NOMO-1 treated with dmso at 0.1 percent for 144 hours (cell line): ENCODE data around the gene ISCU.
A peak's percentile ranks its signal among the peaks of the same experiment; 100 is the strongest.

ENCODE experiments used
- DNase-seq: peaks from one replicate; lab custom pipeline; 2025; ENCODE audit not compliant: unreplicated experiment; lab: John Stamatoyannopoulos, UW

The ISCU gene

DNA sequence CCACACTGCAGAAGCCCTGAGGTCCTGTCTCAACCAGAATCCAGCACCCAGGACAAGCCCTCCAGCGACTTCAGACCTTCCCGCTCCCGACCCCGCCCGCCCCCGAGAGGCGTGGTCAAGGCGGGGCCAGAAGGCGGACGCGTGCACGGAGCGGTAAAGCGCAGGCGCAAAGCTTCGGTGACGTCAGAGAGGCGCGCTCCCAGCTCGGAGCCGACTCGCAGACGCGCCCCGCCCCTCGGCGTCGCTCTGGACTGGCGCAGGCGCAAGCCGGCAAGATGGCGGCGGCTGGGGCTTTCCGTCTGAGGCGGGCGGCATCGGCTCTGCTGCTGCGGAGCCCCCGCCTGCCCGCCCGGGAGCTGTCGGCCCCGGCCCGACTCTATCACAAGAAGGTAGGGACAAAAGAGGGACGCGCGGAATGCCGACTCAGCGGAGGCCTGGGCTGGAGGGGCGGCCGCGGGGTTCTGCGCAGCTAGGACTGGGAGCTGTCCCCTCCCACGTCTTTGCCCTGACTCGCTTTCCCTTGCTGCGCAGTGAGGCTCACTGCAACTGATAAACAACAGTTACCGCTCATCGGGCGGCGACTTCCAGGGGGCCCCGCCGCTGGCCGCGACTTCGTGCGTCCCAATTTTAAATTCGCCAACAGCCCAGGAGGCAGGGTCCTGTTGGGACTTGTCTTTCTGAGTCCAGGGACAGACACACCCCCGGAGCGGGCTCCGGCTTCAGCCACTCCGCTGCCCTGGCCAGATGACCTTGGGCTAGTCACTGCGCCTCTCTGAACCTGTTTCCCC is at the start of gene ISCU:
Gene ISCU (plus strand): TSS at position 249 of the 788 bp plus-strand sequence. CDS start 27 bp downstream, at position 276.
- DNase-seq: peak; percentile 93

DNA sequence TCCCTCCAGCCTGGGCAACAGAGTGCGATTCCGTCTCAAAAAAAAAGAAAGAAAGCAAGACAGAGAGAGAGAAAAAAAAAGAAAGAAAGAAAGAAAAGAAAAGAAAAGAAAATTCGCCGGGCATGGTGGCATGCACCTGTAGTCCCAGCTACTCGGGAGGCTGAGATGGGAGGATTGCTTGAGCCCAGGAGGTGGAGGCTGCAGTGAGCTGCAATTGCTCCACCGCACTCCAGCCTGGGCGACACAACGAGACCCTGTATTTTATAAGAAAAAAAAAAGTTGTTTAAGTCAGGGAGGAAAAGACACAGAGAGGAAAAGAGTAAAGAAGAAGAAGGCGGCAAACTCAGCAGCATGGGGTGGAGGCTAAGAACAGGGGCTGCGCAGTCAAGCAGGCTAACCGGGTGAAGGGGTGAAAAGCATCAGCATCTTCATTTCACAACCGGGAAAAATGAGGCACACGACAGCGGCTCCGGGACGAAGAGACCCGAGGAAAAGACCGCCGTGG is 47.9 kb upstream of the ISCU start:
- no peak for DNase-seq

DNA sequence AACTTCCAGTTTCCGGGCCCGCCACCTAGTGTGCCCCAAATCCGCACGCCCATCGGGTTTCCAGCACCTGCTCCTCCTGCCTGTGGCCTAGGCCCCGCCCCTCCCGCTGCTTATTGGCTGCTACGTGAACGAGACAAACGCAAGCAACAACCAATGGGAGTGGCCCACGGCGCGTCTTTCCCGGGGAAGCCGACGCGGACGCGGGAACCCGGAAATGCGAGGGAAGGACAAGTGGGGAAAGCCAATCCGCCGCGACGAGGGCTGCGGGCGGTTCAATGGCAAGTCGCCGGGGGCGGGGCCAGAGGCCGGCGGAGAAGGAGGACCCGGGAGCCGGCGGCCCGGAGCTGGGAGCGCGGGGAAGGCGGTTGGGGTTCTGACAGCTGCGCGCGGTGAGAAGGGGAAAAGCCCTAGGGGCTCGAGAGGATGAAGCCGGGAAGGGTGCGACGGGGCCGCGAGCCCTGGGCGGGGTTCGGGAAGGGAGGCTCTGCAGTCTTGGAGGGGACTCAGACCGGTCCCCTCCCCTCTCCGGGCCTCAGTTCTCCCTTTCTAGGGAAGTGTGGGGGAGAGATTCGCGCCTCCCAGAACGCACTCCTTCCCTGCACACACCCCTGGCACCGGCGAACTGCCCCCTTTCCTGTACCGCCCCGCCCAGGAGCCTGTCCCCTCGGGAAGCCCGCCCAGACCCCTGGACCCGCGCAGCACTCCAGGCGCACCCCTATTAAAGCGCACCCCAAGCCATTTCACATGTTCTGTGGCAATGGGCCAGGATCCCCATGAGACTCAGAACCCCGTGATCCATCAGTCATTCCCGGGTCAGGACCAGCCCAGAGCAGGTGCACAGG is 47.2 kb upstream of the ISCU start, which contains the start of gene FICD:
Gene FICD (plus strand): TSS at position 305 of the 842 bp plus-strand sequence. CDS start 1,696 bp downstream, outside the sequence.
- DNase-seq: peak; percentile 96

DNA sequence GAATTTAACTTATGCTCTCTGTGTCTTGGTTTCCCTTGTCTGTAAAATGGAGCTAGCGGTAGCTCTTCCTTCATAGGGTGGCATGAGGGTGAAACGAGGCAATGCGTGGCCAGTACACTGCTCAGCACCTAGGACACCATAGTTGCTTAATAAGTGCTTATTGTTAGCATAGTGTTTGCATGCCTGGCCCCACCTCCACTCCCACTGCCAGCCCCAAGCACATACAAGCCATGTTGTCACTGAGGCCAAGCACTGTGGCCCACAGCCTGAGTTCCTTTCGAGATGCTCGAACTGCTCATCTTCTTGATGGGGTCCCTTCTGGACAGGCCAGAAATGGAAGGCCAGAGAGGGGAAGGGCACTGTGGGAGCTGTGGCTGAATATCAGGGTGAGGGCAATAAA is 46.5 kb upstream of the ISCU start:
- no peak for DNase-seq

DNA sequence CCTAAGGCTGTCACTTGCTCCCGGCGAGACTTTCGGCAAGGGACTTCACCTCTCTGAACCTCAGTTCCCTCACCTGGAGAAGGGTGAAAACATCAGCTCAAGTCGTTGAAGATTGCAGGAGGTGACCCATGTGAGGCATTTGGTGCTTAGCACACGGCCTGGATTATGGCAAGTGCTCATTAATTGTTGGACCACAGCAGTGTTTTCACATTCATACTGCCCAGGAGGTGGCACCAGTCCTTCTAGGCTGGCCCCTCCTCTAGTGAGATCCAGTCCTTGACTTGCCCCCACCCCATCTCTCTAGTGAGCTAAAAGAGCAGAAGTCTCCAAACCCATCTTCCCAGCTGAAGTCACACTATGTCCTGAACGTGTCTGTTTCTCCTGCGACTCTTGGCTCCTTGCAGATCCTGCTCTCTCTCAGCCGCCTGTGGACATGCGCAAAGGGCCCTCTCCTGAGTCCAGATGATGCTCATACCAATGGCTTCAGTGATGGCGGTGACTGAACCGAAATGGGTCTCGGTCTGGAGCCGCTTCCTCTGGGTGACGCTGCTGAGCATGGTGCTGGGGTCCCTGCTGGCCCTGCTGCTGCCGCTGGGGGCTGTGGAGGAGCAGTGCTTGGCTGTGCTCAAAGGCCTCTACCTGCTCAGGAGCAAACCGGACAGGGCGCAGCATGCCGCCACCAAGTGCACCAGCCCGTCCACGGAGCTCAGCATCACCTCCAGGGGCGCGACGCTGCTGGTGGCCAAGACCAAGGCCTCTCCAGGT is 45.7 kb upstream of the ISCU start:
- DNase-seq: no peak

DNA sequence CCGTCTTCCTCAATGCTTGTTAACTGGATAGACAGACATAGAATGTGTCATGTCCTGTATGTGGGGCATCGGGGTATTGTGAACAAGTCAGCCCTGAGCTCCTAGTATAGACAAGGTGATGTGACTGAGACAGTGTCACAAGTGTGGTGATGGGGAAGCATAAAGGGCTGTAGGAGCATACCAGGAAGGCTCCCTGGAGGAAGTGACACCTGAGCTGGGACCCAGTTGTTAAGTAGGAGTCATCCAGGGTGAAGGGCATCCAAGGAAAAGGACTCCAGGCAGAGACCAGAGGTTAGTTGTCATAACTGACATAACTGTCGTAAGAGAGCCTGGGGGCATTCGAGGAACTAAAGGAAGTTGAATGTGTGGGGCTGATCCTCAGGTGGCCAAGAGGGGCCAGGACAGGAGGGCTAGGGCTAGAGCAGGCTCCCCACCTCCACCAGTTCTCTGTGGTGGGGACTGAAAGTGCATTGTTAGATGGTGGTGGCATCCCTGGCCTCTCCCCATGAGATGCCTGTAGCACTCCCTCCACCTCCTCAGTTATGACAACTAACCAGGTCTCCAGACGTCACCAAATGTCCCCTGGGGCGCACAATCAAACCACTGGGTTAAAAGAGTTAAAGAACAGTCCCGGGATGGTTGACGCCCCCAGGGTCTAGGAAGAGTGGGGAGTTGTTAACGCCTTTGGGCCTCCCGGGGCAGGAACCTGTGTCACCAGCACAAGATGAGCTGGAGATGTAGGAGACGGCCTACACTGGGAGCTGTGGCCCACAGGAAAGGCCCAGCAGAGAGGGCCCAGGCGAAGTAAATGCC is 44.9 kb upstream of the ISCU start:
- DNase-seq: no peak

DNA sequence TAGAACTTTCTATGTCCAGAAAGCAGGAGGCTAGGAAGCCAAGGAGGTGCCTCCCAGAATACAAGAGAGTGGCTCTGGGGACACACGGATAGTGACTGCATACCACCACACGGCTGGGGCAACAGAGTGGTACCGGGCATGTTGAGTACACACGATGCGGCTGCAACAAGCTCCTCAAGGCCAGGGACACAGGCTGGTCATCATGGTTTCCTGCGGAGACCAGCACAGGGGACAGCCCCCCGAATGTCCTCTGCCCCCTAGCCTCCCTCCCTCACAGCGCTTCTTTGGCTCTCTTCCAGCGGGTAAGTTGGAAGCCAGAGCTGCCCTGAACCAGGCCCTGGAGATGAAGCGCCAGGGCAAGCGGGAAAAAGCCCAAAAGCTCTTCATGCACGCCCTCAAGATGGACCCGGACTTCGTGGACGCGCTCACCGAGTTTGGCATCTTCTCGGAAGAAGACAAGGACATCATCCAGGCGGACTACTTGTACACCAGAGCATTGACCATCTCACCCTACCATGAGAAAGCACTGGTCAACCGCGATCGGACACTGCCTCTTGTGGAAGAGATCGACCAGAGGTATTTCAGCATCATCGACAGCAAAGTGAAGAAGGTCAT is 44.2 kb upstream of the ISCU start:
- no peak for DNase-seq

DNA sequence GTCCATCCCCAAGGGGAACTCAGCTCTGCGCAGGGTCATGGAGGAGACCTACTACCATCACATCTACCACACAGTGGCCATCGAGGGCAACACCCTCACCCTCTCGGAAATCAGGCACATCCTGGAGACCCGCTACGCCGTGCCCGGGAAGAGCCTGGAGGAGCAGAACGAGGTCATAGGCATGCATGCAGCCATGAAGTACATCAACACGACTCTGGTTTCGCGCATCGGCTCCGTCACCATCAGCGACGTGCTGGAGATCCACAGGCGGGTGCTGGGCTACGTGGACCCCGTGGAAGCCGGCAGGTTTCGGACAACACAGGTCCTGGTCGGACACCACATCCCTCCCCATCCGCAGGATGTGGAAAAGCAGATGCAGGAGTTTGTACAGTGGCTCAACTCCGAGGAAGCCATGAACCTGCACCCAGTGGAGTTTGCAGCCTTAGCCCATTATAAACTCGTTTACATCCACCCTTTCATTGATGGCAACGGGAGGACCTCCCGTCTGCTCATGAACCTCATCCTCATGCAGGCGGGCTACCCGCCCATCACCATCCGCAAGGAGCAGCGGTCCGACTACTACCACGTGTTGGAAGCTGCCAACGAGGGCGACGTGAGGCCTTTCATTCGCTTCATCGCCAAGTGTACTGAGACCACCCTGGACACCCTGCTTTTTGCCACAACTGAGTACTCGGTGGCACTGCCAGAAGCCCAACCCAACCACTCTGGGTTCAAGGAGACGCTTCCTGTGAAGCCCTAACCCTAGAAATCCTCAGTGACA is 43.5 kb upstream of the ISCU start:
- DNase-seq: no peak

DNA sequence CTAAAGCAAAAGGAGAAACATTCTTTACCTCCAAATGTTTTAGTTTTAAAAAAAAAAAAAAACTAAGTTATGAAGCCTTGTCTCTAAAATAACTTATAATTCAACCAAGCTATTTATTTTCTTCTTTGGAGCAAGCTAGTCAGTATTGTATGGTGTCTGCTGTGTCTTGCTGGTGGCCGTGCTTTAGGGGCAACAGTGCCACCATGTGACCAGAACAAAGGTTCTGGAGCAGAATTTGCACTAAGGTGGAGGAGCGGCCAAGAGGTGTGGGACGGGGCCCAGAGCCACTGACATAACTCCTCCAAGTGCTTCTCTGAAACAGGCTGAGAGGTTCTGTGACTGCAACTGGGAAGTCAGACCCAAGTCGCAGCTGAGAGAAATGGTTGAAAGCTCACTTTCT is 42.8 kb upstream of the ISCU start:
- DNase-seq: no peak

DNA sequence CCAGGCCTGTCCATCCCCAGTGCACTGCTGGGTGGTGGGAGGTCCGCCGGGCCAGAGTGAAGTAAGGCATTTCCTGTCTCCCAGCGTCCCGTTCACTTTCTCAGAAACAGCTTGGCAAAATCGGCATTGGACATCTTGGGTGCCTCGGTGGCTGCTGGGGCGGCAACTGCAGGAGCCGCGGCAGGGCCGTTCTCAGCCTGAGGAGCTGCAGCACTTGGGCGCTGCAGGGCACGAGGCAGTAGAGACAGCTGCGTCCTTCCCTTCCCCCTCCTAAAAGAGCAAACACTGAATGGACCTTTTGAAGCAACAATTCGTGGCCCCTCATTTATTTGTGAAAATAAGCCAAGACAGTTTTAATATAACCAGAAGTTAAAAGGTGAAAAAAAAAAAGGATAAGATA is 39.0 kb upstream of the ISCU start:
- DNase-seq: no peak

DNA sequence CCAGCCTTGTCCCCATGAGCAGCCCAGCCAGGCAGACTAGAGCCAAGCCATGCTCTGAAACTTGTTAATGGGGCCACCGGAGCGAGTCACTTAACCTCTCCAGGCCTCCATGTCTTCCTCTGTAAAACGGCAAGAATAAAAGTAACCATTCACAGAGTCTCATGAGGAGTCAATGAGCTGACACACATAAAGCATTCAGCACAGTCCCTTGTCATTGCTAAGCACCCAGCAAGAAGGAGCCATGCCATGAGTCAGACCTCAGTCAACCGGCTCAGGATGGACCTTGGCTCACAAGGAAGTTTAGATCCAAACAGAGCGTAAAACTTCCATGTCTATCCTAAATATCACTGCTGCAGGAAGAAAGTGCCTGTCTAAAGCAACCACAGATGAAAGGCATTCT is 36.7 kb upstream of the ISCU start:
- no peak for DNase-seq

DNA sequence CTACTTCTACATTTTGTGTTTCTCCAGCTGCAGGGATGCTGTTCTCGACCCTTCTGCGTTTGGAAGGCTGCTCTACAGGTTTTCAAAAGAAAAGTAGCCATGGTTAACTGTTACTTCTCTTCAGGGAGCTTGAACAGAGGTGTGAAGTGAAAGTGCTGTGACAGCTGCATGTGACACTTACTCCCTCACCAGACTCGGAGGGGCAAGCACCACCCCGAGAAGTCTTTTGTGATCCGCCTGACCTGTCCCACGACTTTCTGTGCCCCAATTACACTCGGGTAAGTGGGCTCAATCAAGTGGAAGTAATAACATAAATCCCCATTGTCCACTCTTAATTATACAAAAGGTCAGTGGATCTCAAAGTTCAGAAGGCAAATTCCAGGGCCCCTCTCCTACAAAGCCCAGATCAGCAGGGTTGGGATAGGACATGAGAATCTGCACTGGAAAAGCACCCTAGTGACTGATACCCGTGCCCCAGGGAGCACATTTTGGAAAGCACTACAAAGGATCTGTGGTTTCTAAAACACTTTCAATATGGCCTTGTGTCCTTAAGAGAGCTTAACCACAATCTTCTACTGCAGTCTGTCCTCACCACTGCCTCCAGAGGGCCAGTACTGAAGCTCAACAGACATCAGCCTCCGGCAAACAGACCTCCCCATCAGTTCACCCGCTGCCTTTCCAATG is 35.8 kb upstream of the ISCU start:
- no peak for DNase-seq

DNA sequence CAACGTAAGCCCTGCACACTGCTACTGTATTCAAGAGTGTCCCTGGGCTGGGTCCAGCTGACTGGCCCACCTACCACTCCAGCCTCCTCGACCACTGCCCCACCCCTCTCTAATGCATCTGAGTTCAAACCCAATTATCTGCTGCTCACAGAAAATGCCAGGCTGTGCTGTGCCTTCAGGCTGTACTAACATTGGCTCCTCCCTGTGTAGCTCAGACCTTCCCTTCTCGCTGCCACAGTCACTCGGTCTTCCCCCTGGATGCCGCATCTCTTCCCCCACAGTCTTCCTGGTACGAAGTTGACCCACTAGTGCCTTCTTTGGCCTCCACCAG is 35.3 kb upstream of the ISCU start:
- no peak for DNase-seq

DNA sequence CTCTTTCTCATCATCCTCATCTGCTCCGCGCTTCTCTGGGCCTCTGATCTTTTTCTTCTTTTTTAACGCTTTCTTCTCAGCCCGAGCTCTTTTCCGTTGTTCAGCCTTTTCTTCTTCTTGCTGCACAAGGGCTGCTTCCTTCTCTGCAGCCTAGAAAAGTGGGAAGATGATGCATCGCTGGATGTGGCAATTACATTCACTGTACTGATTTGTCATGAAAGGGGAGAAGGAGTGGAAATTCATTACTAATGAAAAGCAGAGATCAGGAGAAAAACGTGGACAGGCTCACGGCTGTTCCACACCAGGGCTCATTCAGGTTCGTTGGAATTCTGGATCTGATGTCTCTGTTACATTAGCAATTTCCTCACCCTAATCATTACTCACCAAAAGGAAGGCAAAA is 32.2 kb upstream of the ISCU start:
- no peak for DNase-seq

DNA sequence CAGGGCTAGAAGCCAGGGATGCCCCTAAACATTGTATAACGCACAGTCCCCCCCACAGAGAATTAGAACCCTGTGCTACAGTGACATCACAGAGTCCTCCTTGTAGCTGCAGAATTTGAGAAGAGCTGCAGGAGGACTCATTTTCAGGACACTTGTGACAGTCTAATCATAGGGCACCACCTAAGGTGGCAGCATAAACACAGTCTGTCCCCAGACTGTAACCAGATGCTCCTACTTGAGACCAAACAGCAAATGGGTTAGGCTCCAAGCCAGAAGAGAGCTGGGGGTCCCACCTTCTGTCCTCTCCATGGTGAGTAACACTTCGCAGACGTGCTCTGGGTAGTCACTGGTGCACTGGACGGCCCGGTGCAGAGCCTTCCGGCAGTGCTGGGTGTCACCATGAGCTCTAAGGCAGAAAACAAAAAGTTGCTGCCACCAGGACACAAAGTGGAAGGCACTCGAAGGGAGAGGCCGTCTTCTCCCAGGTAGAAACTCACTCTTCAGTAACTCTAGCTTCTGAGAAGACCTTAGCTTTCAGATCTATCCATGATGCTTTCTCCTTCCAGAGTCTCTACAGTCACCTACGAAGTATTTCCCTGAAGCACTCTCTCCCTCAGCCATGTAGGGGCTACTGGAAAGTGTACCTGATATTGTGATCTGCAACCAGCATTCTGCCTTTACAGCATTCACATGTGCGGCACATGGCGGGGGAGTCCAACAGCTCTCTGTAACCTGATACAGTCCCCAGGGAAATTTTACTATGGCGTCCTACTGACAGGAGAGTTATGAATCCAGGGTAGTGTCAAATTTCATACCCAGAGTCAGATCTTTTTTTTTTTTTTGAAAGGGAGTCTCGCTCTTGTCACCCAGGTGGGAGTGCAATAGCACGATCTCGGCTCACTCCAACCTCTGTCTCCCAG is 30.2 kb upstream of the ISCU start:
- no peak for DNase-seq

DNA sequence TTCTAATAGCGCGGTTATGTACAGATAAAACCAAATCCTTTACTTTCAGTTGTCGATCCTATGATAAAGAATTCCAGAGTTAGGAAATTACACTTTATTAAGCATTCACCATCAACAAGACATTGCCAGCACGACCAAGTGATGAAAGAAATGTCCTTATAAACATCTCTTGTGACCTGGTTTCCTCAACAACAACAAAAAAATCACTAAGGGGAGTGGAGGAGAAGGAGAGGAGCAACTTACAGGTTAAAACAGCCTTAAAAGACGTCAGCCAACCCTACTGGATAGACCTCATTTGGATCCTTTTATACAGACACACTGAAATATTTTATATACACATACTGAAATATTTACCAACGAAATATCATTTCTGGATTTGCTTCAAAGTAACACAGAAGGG is 24.2 kb upstream of the ISCU start:
- no peak for DNase-seq

DNA sequence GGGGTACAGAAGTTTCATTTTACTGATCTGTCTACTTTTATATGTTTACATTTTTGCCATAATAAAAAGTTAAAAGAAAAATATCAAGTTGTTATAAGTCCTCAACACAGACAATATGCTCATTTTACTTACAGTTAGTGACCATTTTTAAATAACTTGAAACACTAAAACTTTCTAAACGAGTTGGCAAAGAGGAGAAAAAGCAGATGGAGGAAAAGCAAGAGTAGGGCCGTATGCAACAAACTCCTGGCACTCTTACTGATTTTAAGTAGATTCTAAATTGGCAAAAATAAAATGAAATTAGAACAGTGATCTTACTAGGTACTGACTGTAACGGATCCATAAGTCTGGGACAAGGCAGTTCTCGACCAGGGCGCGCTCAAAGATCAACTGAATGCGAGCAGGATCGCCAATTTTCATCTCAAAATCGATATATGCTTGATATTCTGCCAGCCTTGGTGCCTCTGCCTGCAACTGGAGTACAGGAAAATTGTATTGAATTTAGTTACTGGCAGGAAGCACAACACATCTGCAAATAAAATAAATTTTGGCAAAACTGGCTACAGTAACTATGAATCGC is 23.7 kb upstream of the ISCU start:
- no peak for DNase-seq
